Brain microvascular endothelial cell (primary cell): ENCODE measurements around the gene COBLL1.
"Not testable (repeated sequence)": the region's sequence is repeated elsewhere in the genome, so short reads cannot be mapped to it uniquely, and the experiment has no call there.

Source experiments
- DNase-seq: peaks from one replicate; pipeline ENCODE4 v3.0.0-alpha.2; 2020
- H3K27ac ChIP-seq: fragments of 250-450 bp; sonication (Bioruptor Pico); 2 replicates; pipeline ENCODE4 v1.5.1; 2020; ENCODE audit warnings: mild to moderate bottlenecking, moderate library complexity
- H3K27me3 ChIP-seq: fragments of 250-450 bp; sonication (Bioruptor Pico); replicated peaks from 2 replicates; pipeline ENCODE4 v1.5.1; 2020; ENCODE audit warnings: mild to moderate bottlenecking
- H3K36me3 ChIP-seq: fragments of 250-450 bp; sonication (Bioruptor Pico); replicated peaks from 2 replicates; pipeline ENCODE4 v1.5.1; 2020; ENCODE audit warnings: mild to moderate bottlenecking
- H3K4me3 ChIP-seq: 2 replicates; pipeline ENCODE4 v1.5.1; 2011; ENCODE audit warnings: low read depth, mild to moderate bottlenecking, control low read depth, low read length, moderate library complexity
- CTCF ChIP-seq: IDR thresholded peaks from 2 replicates; pipeline ENCODE4 v1.5.1; 2011; ENCODE audit warnings: low read depth, mild to moderate bottlenecking, moderate library complexity, low read length, control low read depth, inconsistent platforms; ENCODE audit errors: missing control alignments
- in situ Hi-C: cut with HindIII; loops from 2 replicates; pipeline ENCODE4 v1.10.0; 2017; ENCODE audit warnings: low sequenced_read_pairs, low pct_ligation_motif_present

The COBLL1 gene

GRCh38 chr2:164873210-164873908 is 31.7 kb upstream of the COBLL1 start:
- in situ Hi-C loops: no loop called here
- Histone ChIP-seq H3K27me3 (no peaks in the 10 kb centered on the region), H3K27ac (no peak overlapping the region), H3K4me3 (no peak overlapping the region), H3K36me3 (no peaks in the 10 kb centered on the region)
- DNase-seq: no peak
- no peak for TF ChIP-seq CTCF

GRCh38 chr2:164871404-164871803 is 29.8 kb upstream of the COBLL1 start:
- H3K27ac ChIP-seq: no peak overlapping the region
- TF ChIP-seq CTCF: no peak
- H3K27me3 ChIP-seq: no peaks in the 10 kb centered on the region
- in situ Hi-C loops: no loop called here
- DNase-seq: no peak
- H3K4me3 ChIP-seq: no peak overlapping the region
- no peaks in the 10 kb centered on the region for H3K36me3 ChIP-seq

- no peak for TF ChIP-seq CTCF
- H3K4me3 ChIP-seq: no peak overlapping the region
- in situ Hi-C loops: no loop called here
- H3K27ac ChIP-seq: no peak overlapping the region
- no peak for DNase-seq
- no peaks in the 10 kb centered on the region for H3K27me3 ChIP-seq
- no peaks in the 10 kb centered on the region for H3K36me3 ChIP-seq
These were observed 27.8 kb upstream of the COBLL1 start for GRCh38 chr2:164869420-164869772.

GRCh38 chr2:164868563-164869419 is 27.2 kb upstream of the COBLL1 start:
- H3K27ac ChIP-seq: no peak overlapping the region
- H3K27me3 ChIP-seq: no peaks in the 10 kb centered on the region
- no peak for DNase-seq
- no peaks in the 10 kb centered on the region for H3K36me3 ChIP-seq
- TF ChIP-seq CTCF: no peak
- H3K4me3 ChIP-seq: no peak overlapping the region
- in situ Hi-C loops: no loop called here

- no peak overlapping the region for H3K4me3 ChIP-seq
- in situ Hi-C loops: no loop called here
- H3K36me3 ChIP-seq: no peaks in the 10 kb centered on the region
- H3K27ac ChIP-seq: no peak overlapping the region
- H3K27me3 ChIP-seq: no peaks in the 10 kb centered on the region
- TF ChIP-seq CTCF: no peak
- DNase-seq: no peak
These were observed 26.3 kb upstream of the COBLL1 start for GRCh38 chr2:164867779-164868397.

- H3K27me3 ChIP-seq, DNase-seq, H3K36me3 ChIP-seq, in situ Hi-C loops, H3K27ac ChIP-seq, H3K4me3 ChIP-seq: not testable (repeated sequence)
These were observed 24.8 kb upstream of the COBLL1 start for GRCh38 chr2:164866381-164866780.
